Endodermal cell (in vitro differentiated cells): ENCODE results near the gene CGGBP1. TPM values are rescaled to one million over a fixed set of nuclear protein-coding genes. Genes with fewer than 3 reads are reported as not detected.

Source experiments
- DNase-seq: peaks from one replicate; pipeline ENCODE4 v3.0.0-alpha.2; 2017
- H3K27ac ChIP-seq: 2 replicates; pipeline ENCODE4 v1.5.1; 2013; ENCODE audit warnings: mild to moderate bottlenecking, low read depth, low read length, moderate library complexity
- H3K27me3 ChIP-seq: 2 replicates; pipeline ENCODE4 v1.6.1; 2013; ENCODE audit warnings: mild to moderate bottlenecking, low read length, moderate library complexity; ENCODE audit not compliant: insufficient read depth, control insufficient read depth, poor library complexity, severe bottlenecking
- H3K36me3 ChIP-seq: 2 replicates; pipeline ENCODE4 v1.7.0; 2013; ENCODE audit warnings: mild to moderate bottlenecking, low read length, moderate library complexity; ENCODE audit not compliant: control insufficient read depth, insufficient read depth
- H3K4me1 ChIP-seq: one replicate; pipeline ENCODE4 v1.7.0; 2013; ENCODE audit warnings: low read length; ENCODE audit not compliant: control insufficient read depth, insufficient read depth
- H3K4me3 ChIP-seq: 2 replicates; pipeline ENCODE4 v1.5.1; 2013; ENCODE audit warnings: mild to moderate bottlenecking, low read length, moderate library complexity
- H3K9ac ChIP-seq: 2 replicates; pipeline ENCODE4 v1.6.1; 2013; ENCODE audit warnings: mild to moderate bottlenecking, low read length, moderate library complexity; ENCODE audit not compliant: poor library complexity, severe bottlenecking; ENCODE audit errors: extremely low read depth
- H3K9me3 ChIP-seq: 2 replicates; pipeline ENCODE4 v1.6.1; 2013; ENCODE audit warnings: mild to moderate bottlenecking, low read length, moderate library complexity; ENCODE audit not compliant: control insufficient read depth
- H3K27ac Mint-ChIP-seq: 2 replicates; pipeline ENCODE4 v1.8.0; 2020; ENCODE audit warnings: mixed read lengths
- H3K27me3 Mint-ChIP-seq: 2 replicates; pipeline ENCODE4 v1.8.0; 2021; ENCODE audit warnings: mild to moderate bottlenecking, mixed read lengths; ENCODE audit not compliant: insufficient read depth
- H3K36me3 Mint-ChIP-seq: 2 replicates; pipeline ENCODE4 v1.8.0; 2020; ENCODE audit warnings: low read depth, mixed read lengths
- H3K4me1 Mint-ChIP-seq: 2 replicates; pipeline ENCODE4 v1.8.0; 2020; ENCODE audit warnings: mixed read lengths
- H3K4me3 Mint-ChIP-seq: 2 replicates; pipeline ENCODE4 v1.8.0; 2020; ENCODE audit warnings: mild to moderate bottlenecking, moderate library complexity, mixed read lengths
- H3K9me3 Mint-ChIP-seq: 2 replicates; pipeline ENCODE4 v1.8.0; 2020; ENCODE audit warnings: mild to moderate bottlenecking, mixed read lengths
- WGBS, 2 experiments: methylation state at CpG; one replicate each; pipeline versions ENCODE4 v1.1.5 to v1.1.7; 2013; ENCODE audit warnings: missing lambda C conversion rate in 2 of 2, mixed read lengths in 1 of 2; ENCODE audit not compliant: insufficient coverage in 1 of 2, insufficient read length in 1 of 2; 5-methylcytosine and 5-hydroxymethylcytosine counted together
- total RNA-seq, 2 donors: library from RNA; stranded (reverse); fragmentation: NEBNext Ultra II Directional in 1 of 2; extraction: Animal tissue kit (Norgen Biotek cat#: 25700) in 1 of 2; gene quantifications; 2 replicates in 1 of 2; 3 replicates in 1 of 2; pipeline ENCODE4 v1.2.1, GENCODE V29; 2021
- TF ChIP-seq, protein P1 (sequence below): fragments of 200-600 bp; sonication (generic); conservative IDR thresholded peaks from 2 replicates; pipeline ENCODE4 v1.5.0; 2021; ENCODE audit warnings: antibody characterized with exemption, mild to moderate bottlenecking

Gene CGGBP1
- total RNA-seq, 2 donors from 2014 or later = 81.5 to 96.3 TPM

DNA sequence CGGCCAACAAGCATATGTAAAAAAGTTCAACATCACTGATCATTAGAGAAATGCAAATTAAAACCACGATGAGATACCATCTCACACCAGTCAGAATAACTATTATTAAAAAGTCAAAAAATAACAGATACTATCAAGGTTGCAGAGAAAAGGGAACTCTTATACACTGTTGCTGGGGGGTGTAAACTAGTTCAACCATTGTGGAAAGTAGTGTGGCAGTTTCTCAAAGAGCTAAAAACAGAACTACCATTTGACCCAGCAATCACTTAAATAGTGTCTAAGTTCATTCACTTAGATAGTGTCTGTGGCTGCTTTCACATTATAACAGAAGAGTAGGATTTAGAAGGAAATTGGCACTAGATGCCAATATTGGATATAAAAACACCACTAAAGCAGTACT lies 49.7 kb downstream of the CGGBP1 start:
- Histone ChIP-seq H3K27ac (no peak overlapping the region), H3K9ac (no peak overlapping the region), H3K4me3 (no peak overlapping the region), H3K36me3 (no peaks in the 10 kb centered on the region), H3K9me3 (no peaks in the 10 kb centered on the region), H3K4me1 (no peaks in the 10 kb centered on the region), H3K27me3 (no peaks in the 10 kb centered on the region)
- no peaks in the 10 kb centered on the region for H3K9me3 Mint-ChIP-seq
- H3K36me3 Mint-ChIP-seq = no peaks in the 10 kb centered on the region
- no peaks in the 10 kb centered on the region for H3K4me1 Mint-ChIP-seq
- H3K27ac Mint-ChIP-seq = no peak overlapping the region
- no peak for DNase-seq
- TF ChIP-seq, protein P1, sequence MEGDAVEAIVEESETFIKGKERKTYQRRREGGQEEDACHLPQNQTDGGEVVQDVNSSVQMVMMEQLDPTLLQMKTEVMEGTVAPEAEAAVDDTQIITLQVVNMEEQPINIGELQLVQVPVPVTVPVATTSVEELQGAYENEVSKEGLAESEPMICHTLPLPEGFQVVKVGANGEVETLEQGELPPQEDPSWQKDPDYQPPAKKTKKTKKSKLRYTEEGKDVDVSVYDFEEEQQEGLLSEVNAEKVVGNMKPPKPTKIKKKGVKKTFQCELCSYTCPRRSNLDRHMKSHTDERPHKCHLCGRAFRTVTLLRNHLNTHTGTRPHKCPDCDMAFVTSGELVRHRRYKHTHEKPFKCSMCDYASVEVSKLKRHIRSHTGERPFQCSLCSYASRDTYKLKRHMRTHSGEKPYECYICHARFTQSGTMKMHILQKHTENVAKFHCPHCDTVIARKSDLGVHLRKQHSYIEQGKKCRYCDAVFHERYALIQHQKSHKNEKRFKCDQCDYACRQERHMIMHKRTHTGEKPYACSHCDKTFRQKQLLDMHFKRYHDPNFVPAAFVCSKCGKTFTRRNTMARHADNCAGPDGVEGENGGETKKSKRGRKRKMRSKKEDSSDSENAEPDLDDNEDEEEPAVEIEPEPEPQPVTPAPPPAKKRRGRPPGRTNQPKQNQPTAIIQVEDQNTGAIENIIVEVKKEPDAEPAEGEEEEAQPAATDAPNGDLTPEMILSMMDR = no peak
- WGBS, 2 experiments = 90% methylated on average over 2 of the region's 2 CpGs; no CpG with 5 or more reads in 1 of the 2 experiments
- H3K4me3 Mint-ChIP-seq = no peak overlapping the region
- H3K27me3 Mint-ChIP-seq = no peaks in the 10 kb centered on the region

DNA sequence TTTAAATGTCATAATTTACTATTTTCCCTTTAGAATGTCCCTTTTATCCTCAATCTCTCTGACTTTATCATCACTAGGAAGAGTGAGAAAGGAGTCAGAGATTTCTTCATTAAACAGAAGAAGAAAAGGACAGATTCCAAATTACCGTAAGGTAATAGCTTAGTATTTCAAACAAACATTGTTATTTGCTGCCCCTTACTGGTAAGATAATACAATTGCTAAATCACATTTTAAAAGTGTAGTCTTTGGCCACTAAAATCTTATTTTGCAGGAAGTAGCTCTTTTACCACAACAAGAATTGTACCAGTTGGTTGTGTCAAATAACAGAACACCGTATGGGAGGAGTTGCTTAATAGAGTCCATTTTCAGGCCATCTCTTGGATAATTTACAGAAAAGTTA lies 53.7 kb downstream of the CGGBP1 start:
- Histone ChIP-seq H3K27me3 (no peaks in the 10 kb centered on the region), H3K36me3 (no peaks in the 10 kb centered on the region), H3K4me3 (no peak overlapping the region), H3K4me1 (no peaks in the 10 kb centered on the region), H3K9ac (no peak overlapping the region), H3K9me3 (no peaks in the 10 kb centered on the region), H3K27ac (no peak overlapping the region)
- no peaks in the 10 kb centered on the region for H3K27me3 Mint-ChIP-seq
- TF ChIP-seq, protein P1 = peak; percentile 64
- DNase-seq = no peak
- H3K27ac Mint-ChIP-seq = no peak overlapping the region
- no peaks in the 10 kb centered on the region for H3K9me3 Mint-ChIP-seq
- WGBS, 2 experiments = 83% methylated on average over 2 of the region's 2 CpGs; no CpG with 5 or more reads in 1 of the 2 experiments
- no peak overlapping the region for H3K4me3 Mint-ChIP-seq
- no peaks in the 10 kb centered on the region for H3K36me3 Mint-ChIP-seq
- peaks cover 5% of the 10 kb centered on the region for H3K4me1 Mint-ChIP-seq

DNA sequence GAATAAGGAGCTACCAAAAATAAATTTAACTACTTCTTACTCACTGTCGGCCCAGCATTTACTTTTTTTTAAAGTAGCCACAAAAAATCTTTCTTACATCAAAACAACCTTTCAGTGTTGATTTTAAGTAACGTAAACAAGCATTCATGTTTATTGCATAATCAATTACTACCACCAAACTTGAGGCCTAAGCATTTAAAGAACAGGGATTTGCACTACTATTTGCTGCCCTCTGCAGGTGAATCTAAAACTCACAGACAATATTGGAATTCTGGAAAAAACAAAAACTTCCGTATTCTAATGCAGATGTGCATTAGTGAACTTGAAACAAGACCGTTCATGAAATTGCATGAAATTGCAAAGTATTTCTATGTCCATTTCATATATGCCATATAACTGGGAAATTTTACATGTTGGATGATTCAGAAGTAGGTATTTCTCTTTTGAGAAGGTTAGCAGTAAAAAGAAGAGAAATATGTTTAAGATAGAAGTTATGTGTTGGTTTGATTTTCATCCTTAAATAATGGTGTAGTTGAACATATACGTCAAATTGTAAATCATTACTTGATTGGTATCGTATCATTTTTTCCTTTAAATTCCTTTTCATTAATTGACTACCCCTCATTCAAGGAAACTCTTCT lies 55.6 kb downstream of the CGGBP1 start:
- Mint-ChIP-seq H3K9me3 (no peaks in the 10 kb centered on the region), H3K36me3 (no peaks in the 10 kb centered on the region), H3K4me1 (peaks cover 7% of the 10 kb centered on the region), H3K27ac (no peak overlapping the region), H3K27me3 (no peaks in the 10 kb centered on the region), H3K4me3 (no peak overlapping the region)
- Histone ChIP-seq H3K27ac (no peak overlapping the region), H3K36me3 (no peaks in the 10 kb centered on the region), H3K9me3 (no peaks in the 10 kb centered on the region), H3K27me3 (no peaks in the 10 kb centered on the region), H3K4me3 (no peak overlapping the region), H3K4me1 (no peaks in the 10 kb centered on the region), H3K9ac (no peak overlapping the region)
- TF ChIP-seq, protein P1 = peak; percentile 87
- 59 to 66% methylated on average over 3 to 6 of the region's 6 CpGs for WGBS, 2 experiments
- no peak for DNase-seq
